CD4-positive, alpha-beta T cell (primary cell): ENCODE measurements around the gene ERN1. TPM values are rescaled to one million over a fixed set of nuclear protein-coding genes. Genes with fewer than 3 reads are reported as not detected.
"Not testable (repeated sequence)": the region's sequence is repeated elsewhere in the genome, so short reads cannot be mapped to it uniquely, and the experiment has no call there.

Experiments used
- ATAC-seq: fragments of 200-7000 bp; cut with Tn5 transposase; one replicate; pipeline ENCODE4 v1.10.0; 2022; ENCODE audit warnings: mild to moderate bottlenecking; ENCODE audit not compliant: poor library complexity
- CTCF ChIA-PET: fragments of 350-600 bp; sonication (Branson Sonifier 250); formaldehyde crosslinking; loops from one replicate; lab custom pipeline; 2021; ENCODE audit warnings: antibody characterized with exemption, inconsistent platforms; lab: Charles Lee
- POLR2A ChIA-PET: fragments of 350-600 bp; sonication (Branson Sonifier 250); formaldehyde crosslinking; loops from one replicate; lab custom pipeline; 2021; ENCODE audit warnings: antibody characterized with exemption, inconsistent platforms; lab: Charles Lee
- DNase-seq, 14 experiments: peaks; one replicate each; pipeline ENCODE4 v3.0.0-alpha.2; 2013 to 2020; ENCODE audit warnings: mixed read lengths in 2 of 14
- H3K27ac ChIP-seq, 2 donors: one replicate each; pipeline versions ENCODE4 v1.5.1 to v1.7.0; 2013; ENCODE audit warnings: low read length in 2 of 2, low read depth in 1 of 2, mild to moderate bottlenecking in 1 of 2
- H3K27me3 ChIP-seq, 2 experiments: 1 replicate in 1 of 2; 2 replicates in 1 of 2; pipeline versions ENCODE4 v1.6.1 to v1.7.0; 2013; ENCODE audit warnings: low read length in 2 of 2, control low read depth in 1 of 2, mild to moderate bottlenecking in 1 of 2, moderate library complexity in 1 of 2; ENCODE audit not compliant: insufficient read depth in 2 of 2, control insufficient read depth in 1 of 2
- H3K36me3 ChIP-seq: one replicate; pipeline ENCODE4 v1.6.1; 2013; ENCODE audit warnings: low read length, control low read depth; ENCODE audit not compliant: insufficient read depth
- H3K4me1 ChIP-seq: one replicate; pipeline ENCODE4 v1.6.1; 2013; ENCODE audit warnings: low read length, control low read depth; ENCODE audit not compliant: insufficient read depth
- H3K4me3 ChIP-seq: one replicate; pipeline ENCODE4 v1.5.1; 2013; ENCODE audit warnings: mild to moderate bottlenecking, low read length, moderate library complexity
- H3K9me3 ChIP-seq, 2 experiments: 1 replicate in 1 of 2; 2 replicates in 1 of 2; pipeline versions ENCODE4 v1.6.1 to v1.7.0; 2013; ENCODE audit warnings: low read length in 2 of 2, mild to moderate bottlenecking in 2 of 2, control low read depth in 1 of 2, moderate library complexity in 1 of 2; ENCODE audit not compliant: control insufficient read depth in 1 of 2, insufficient read depth in 1 of 2
- H3K27ac Mint-ChIP-seq: one replicate; pipeline ENCODE4 v1.8.0; 2020; ENCODE audit warnings: mixed read lengths
- H3K27me3 Mint-ChIP-seq: one replicate; pipeline ENCODE4 v1.8.0; 2021; ENCODE audit warnings: mixed read lengths
- H3K36me3 Mint-ChIP-seq: one replicate; pipeline ENCODE4 v1.8.0; 2021; ENCODE audit warnings: low read depth, mixed read lengths
- H3K4me1 Mint-ChIP-seq: one replicate; pipeline ENCODE4 v1.8.0; 2021; ENCODE audit warnings: low read depth, mixed read lengths
- H3K4me3 Mint-ChIP-seq: one replicate; pipeline ENCODE4 v1.8.0; 2020; ENCODE audit warnings: mild to moderate bottlenecking, mixed read lengths
- H3K9me3 Mint-ChIP-seq: one replicate; pipeline ENCODE4 v1.8.0; 2020; ENCODE audit warnings: mixed read lengths
- intact Hi-C, 2 experiments: fragments of 100-400 bp; cut with DNase I in 1 of 2; cut with micrococcal nuclease in 1 of 2; formaldehyde crosslinking; loops; one replicate each; pipeline versions ENCODE4 v1.15.1 to v1.9.0; 2023 to 2025; cut with DNase I, micrococcal nuclease
- total RNA-seq, 174 experiments: library from RNA in 2 of 174; stranded (reverse) in 2 of 174; gene quantifications; one replicate each; pipeline ENCODE4 v1.2.3 and lab custom pipeline; 2021 to 2026
- TF ChIP-seq, protein P1 (sequence below): fragments of 200-600 bp; IDR thresholded peaks from one replicate; pipeline ENCODE4 v1.8.0; 2022; ENCODE audit warnings: antibody characterized with exemption, mild to moderate bottlenecking

Gene ERN1
- total RNA-seq, 2 experiments from 2014 or later: 62.7 to 67.8 TPM

- Mint-ChIP-seq H3K9me3 (no peaks in the 10 kb centered on the region), H3K4me3 (peak overlapping the region; percentile 85), H3K36me3 (peaks cover 21% of the 10 kb centered on the region), H3K27ac (peak overlapping the region; percentile 100), H3K27me3 (no peaks in the 10 kb centered on the region), H3K4me1 (peaks cover 76% of the 10 kb centered on the region)
- ChIA-PET POLR2A (interaction anchor here (0.6 to 8.0 kb wide), 6 partner anchors 16 to 179 kb away, joined by 3 to 156 read pairs (median 45); partner anchors contain the start of genes ERN1 and PRR29), CTCF (interaction anchor here (0.7 to 1.2 kb wide), 5 partner anchors 21 to 111 kb away, joined by 3 read pairs; no protein-coding TSS in a partner anchor)
- Histone ChIP-seq H3K27me3 (no peaks in the 10 kb centered on the region), H3K27ac (peak overlapping the region; percentile 98 to 99), H3K4me3 (no peak overlapping the region), H3K36me3 (no peaks in the 10 kb centered on the region), H3K4me1 (peaks cover 82% of the 10 kb centered on the region), H3K9me3 (no peaks in the 10 kb centered on the region)
- intact Hi-C loops: loop anchor here (5.0 to 10.0 kb wide), 3 partner anchors 75 to 482 kb away; partner anchors contain the start of genes CCDC47 (in 1 of the 2), CEP95 (in 1 of the 2), DDX42 (in 1 of the 2) and DDX5 (in 1 of the 2)
- ATAC-seq (no peak), DNase-seq (peak in 2 of 14 experiments; percentile 33 to 60)
- TF ChIP-seq, protein P1, sequence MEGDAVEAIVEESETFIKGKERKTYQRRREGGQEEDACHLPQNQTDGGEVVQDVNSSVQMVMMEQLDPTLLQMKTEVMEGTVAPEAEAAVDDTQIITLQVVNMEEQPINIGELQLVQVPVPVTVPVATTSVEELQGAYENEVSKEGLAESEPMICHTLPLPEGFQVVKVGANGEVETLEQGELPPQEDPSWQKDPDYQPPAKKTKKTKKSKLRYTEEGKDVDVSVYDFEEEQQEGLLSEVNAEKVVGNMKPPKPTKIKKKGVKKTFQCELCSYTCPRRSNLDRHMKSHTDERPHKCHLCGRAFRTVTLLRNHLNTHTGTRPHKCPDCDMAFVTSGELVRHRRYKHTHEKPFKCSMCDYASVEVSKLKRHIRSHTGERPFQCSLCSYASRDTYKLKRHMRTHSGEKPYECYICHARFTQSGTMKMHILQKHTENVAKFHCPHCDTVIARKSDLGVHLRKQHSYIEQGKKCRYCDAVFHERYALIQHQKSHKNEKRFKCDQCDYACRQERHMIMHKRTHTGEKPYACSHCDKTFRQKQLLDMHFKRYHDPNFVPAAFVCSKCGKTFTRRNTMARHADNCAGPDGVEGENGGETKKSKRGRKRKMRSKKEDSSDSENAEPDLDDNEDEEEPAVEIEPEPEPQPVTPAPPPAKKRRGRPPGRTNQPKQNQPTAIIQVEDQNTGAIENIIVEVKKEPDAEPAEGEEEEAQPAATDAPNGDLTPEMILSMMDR: no peak
Observed at GRCh38 chr17:64022611-64023063, 107.3 kb downstream of the ERN1 start.

- H3K9me3 ChIP-seq: no peaks in the 10 kb centered on the region
- H3K27ac ChIP-seq: peak within 1 kb of the TSS; percentile 98 to 99
- Mint-ChIP-seq H3K36me3 (peaks cover 37% of the 10 kb centered on the region), H3K4me1 (peaks cover 82% of the 10 kb centered on the region), H3K27me3 (no peaks in the 10 kb centered on the region), H3K4me3 (peak within 1 kb of the TSS; percentile 99), H3K27ac (peak within 1 kb of the TSS; percentile 100), H3K9me3 (no peaks in the 10 kb centered on the region)
- peaks cover 70% of the 10 kb centered on the region for H3K4me1 ChIP-seq
- ChIA-PET CTCF (interaction anchor here (0.7 to 2.9 kb wide), 13 partner anchors 9 to 171 kb away, joined by 3 to 22 read pairs (median 5); partner anchors contain the start of gene ERN1), POLR2A (interaction anchor here (0.6 to 8.0 kb wide), 48 partner anchors 9 to 486 kb away, joined by 3 to 156 read pairs (median 6); partner anchors contain the start of genes CCDC47, CD79B, CEP95 and DDX5)
- H3K4me3 ChIP-seq: peak within 1 kb of the TSS; percentile 97
- ATAC-seq: peak; percentile 69
- DNase-seq: peak; percentile 82 to 99 (median 86)
- intact Hi-C loops: loop anchor here (2.0 to 10.0 kb wide), 4 partner anchors 73 to 485 kb away; partner anchors contain the start of genes CCDC47 (in 1 of the 2), CEP95 (in 1 of the 2), DDX42 (in 1 of the 2) and DDX5 (in 1 of the 2)
- TF ChIP-seq, protein P1: no peak
- no peaks in the 10 kb centered on the region for H3K27me3 ChIP-seq
- no peaks in the 10 kb centered on the region for H3K36me3 ChIP-seq
Observed at GRCh38 chr17:64020056-64020766, 109.7 kb downstream of the ERN1 start, which contains the start of gene ICAM2. ICAM2 (minus strand) TSS chr17:64020633; CDS start chr17:64006691, 13,942 bp downstream.

DNA sequence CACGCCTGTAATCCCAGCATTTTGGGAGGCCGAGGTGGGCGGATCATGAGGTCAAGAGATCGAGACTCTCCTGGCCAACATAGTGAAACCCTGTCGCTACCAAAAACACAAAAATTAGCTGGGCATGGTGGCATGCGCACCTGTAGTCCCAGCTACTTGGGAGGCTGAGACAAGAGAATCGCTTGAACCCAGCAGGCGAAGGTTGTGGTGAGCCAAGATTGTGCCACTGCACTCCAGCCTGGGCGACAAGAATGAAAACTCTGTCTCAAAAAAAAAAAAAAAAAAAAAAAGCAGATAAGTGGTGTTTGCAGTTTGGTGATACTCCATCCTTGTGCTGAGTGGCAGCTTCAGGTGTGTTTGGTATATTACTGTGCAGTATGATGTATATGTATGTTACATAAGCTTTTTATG lies 110.4 kb downstream of the ERN1 start:
- peaks cover 42% of the 10 kb centered on the region for H3K36me3 Mint-ChIP-seq
- peak in 4 of 14 experiments; percentile 23 to 69 (median 52) for DNase-seq
- H3K9me3 ChIP-seq, H3K36me3 ChIP-seq, H3K27me3 Mint-ChIP-seq, H3K27me3 ChIP-seq, intact Hi-C loops, H3K9me3 Mint-ChIP-seq: not testable (repeated sequence)
- peaks cover 68% of the 10 kb centered on the region for H3K4me1 ChIP-seq
- peak overlapping the region; percentile 100 for H3K27ac Mint-ChIP-seq
- ChIA-PET POLR2A (interaction anchor here (0.7 to 8.0 kb wide), 30 partner anchors 10 to 486 kb away, joined by 3 to 156 read pairs (median 10); partner anchors contain the start of genes CD79B, CEP95, DDX5 and ERN1), CTCF (interaction anchor here (0.7 to 2.9 kb wide), 12 partner anchors 10 to 171 kb away, joined by 3 to 22 read pairs (median 5); partner anchors contain the start of genes CSHL1 and ERN1)
- peaks cover 81% of the 10 kb centered on the region for H3K4me1 Mint-ChIP-seq
- peak overlapping the region; percentile 98 to 99 for H3K27ac ChIP-seq
- peak; percentile 27 for ATAC-seq
- peak overlapping the region; percentile 99 for H3K4me3 Mint-ChIP-seq
- H3K4me3 ChIP-seq: peak overlapping the region; percentile 97
